Testis (tissue), 3 donors: Measurements from ENCODE around the gene TMEM120B. TPM values are rescaled to one million over a fixed set of nuclear protein-coding genes. Genes with fewer than 3 reads are reported as not detected.
"Not testable (repeated sequence)": the region's sequence is repeated elsewhere in the genome, so short reads cannot be mapped to it uniquely, and the experiment has no call there.

Experiments
- DNase-seq: peaks from one replicate; pipeline ENCODE4 v3.0.0-alpha.2; 2019
- H3K27ac ChIP-seq, 2 donors: fragments of 200-600 bp; sonication (generic); one replicate each; pipeline ENCODE4 v1.5.1; 2019
- H3K27me3 ChIP-seq: fragments of 200-600 bp; sonication (generic); one replicate; pipeline ENCODE4 v1.5.1; 2019
- H3K36me3 ChIP-seq: fragments of 200-600 bp; sonication (generic); one replicate; pipeline ENCODE4 v1.5.1; 2017; ENCODE audit warnings: low read depth; ENCODE audit errors: missing control alignments
- H3K4me1 ChIP-seq: fragments of 200-600 bp; sonication (generic); one replicate; pipeline ENCODE4 v1.5.1; 2019
- H3K4me3 ChIP-seq, 2 donors: fragments of 200-600 bp; sonication (generic); one replicate each; pipeline ENCODE4 v1.5.1; 2017 to 2019
- H3K9me3 ChIP-seq: fragments of 200-600 bp; sonication (generic); one replicate; pipeline ENCODE4 v1.5.1; 2017
- CTCF ChIP-seq, 3 experiments: fragments of 450-650 bp in 2 of 3; fragments of 200-600 bp in 1 of 3; sonication (generic) in 1 of 3; IDR thresholded peaks; one replicate each; pipeline ENCODE4 v1.5.1; 2016 to 2019; ENCODE audit warnings: antibody characterized with exemption in 3 of 3, mild to moderate bottlenecking in 2 of 3, moderate library complexity in 1 of 3
- POLR2A ChIP-seq: fragments of 450-650 bp; IDR thresholded peaks from one replicate; pipeline ENCODE4 v1.6.1; 2017; ENCODE audit warnings: antibody characterized with exemption, mild to moderate bottlenecking, moderate library complexity
- WGBS, 2 donors: methylation state at CpG; one replicate each; pipeline ENCODE4 v1.1.5; 2018; 5-methylcytosine and 5-hydroxymethylcytosine counted together
- intact Hi-C: fragments of 100-400 bp; cut with DNase I; formaldehyde crosslinking; loops from one replicate; pipeline ENCODE4 v1.15.1; 2023; ENCODE audit warnings: low total_unique reads
- polyA plus RNA-seq: library from polyadenylated mRNA; stranded (reverse); fragments of 350-450 nt; fragmentation: Illumina TruSeq; extraction: RNeasy Lipid Tissue Mini Kit (QIAGEN cat#74804); gene quantifications from one replicate; pipeline ENCODE4 v1.2.3, GENCODE V29; 2014; ENCODE audit warnings: low read depth, low replicate concordance; ENCODE audit not compliant: insufficient read depth
- total RNA-seq, 2 donors: library from RNA; depleted of rRNA; stranded (reverse); fragments of >200 nt; gene quantifications; one replicate each; pipeline ENCODE4 v1.2.3, GENCODE V29; 2016

TMEM120B gene
- total and polyA plus RNA-seq, 3 donors from 2014 or later = 4.9 to 17.2 (median 16.9) TPM

- Histone ChIP-seq H3K36me3 (no peaks in the 10 kb centered on the region), H3K27ac (no peak overlapping the region), H3K4me3 (no peak overlapping the region), H3K27me3 (no peaks in the 10 kb centered on the region), H3K9me3 (no peaks in the 10 kb centered on the region), H3K4me1 (no peaks in the 10 kb centered on the region)
- TF ChIP-seq POLR2A (no peak), CTCF (IDR thresholded peaks at IDR 0.05) (no peak)
- 85 to 98% methylated on average over 2 of the region's 2 CpGs for WGBS, 2 donors
- intact Hi-C loops = loop anchor here (10.0 kb wide), 1 partner anchor 195 kb away; no protein-coding TSS in a partner anchor
- DNase-seq = no peak
These were observed 23.1 kb upstream of the TMEM120B start for GRCh38 chr12:121689430-121689829.

DNA sequence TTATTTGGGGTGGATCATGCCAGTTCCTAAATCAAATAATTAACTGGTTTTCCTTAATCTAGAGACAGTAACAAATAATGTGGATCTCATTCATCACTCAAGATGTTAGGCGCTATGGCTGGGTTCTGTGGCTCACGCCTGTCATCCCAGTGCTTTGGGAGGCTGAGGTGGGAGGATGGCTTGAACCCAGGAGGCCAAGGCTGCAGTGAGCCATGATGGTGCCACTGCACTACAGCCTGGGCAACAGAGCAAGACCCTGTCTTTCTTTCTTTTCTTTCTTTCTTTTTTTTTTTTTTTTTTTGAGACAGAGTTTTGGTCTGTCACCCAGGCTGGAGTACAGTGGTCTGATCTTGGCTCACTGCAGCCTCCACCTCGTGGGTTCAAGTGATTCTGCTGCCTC, 19.8 kb upstream of the TMEM120B start:
- intact Hi-C loops, H3K36me3 ChIP-seq, H3K27ac ChIP-seq, H3K4me3 ChIP-seq, H3K27me3 ChIP-seq, H3K4me1 ChIP-seq, H3K9me3 ChIP-seq, DNase-seq: not testable (repeated sequence)
- 81 to 89% methylated on average over 3 of the region's 3 CpGs for WGBS, 2 donors

GRCh38 chr12:121693155-121693687, 19.3 kb upstream of the TMEM120B start:
- no peak overlapping the region for H3K4me3 ChIP-seq
- H3K36me3 ChIP-seq = no peaks in the 10 kb centered on the region
- TF ChIP-seq CTCF (IDR thresholded peaks at IDR 0.05) = no peak
- TF ChIP-seq POLR2A = no peak
- no peaks in the 10 kb centered on the region for H3K9me3 ChIP-seq
- intact Hi-C loops = no loop called here
- 71 to 78% methylated on average over 7 of the region's 7 CpGs for WGBS, 2 donors
- no peak overlapping the region for H3K27ac ChIP-seq
- no peak for DNase-seq
- H3K4me1 ChIP-seq = no peaks in the 10 kb centered on the region
- H3K27me3 ChIP-seq = no peaks in the 10 kb centered on the region

- H3K4me3 ChIP-seq = no peak overlapping the region
- no peaks in the 10 kb centered on the region for H3K9me3 ChIP-seq
- DNase-seq = no peak
- 52 to 59% methylated on average over 9 of the region's 9 CpGs for WGBS, 2 donors
- H3K27me3 ChIP-seq = no peaks in the 10 kb centered on the region
- H3K36me3 ChIP-seq = no peaks in the 10 kb centered on the region
- no peak overlapping the region for H3K27ac ChIP-seq
- H3K4me1 ChIP-seq = no peaks in the 10 kb centered on the region
- intact Hi-C loops = loop anchor here (5.0 kb wide), 1 partner anchor 70 kb away; no protein-coding TSS in a partner anchor
- TF ChIP-seq CTCF (IDR thresholded peaks at IDR 0.05) (peak; percentile 60 to 67 (median 65)), POLR2A (no peak)
These were observed 15.4 kb upstream of the TMEM120B start for GRCh38 chr12:121697093-121697698.

DNA sequence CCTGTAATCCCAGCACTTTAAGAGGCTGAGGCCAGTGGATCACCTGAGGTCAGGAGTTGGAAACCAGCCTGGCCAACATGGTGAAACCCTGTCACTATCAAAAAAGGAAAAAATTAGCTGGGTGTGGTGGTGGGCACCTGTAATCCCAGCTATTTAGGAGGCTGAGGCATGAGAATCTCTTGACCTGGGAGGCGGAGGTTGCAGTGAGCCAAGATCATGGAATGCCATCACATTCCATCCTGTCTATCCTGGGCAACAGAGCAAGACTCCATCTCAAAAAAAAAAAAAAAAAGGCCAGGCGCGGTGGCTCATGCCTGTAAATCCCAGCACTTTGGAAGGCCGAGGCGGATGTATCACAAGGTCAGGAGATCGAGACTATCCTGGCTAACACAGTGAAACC, 14.7 kb upstream of the TMEM120B start:
- DNase-seq, H3K36me3 ChIP-seq, H3K4me3 ChIP-seq, H3K4me1 ChIP-seq, H3K9me3 ChIP-seq, H3K27ac ChIP-seq, H3K27me3 ChIP-seq: not testable (repeated sequence)
- intact Hi-C loops = loop anchor here (5.0 kb wide), 1 partner anchor 69 kb away; no protein-coding TSS in a partner anchor
- WGBS, 2 donors = 84 to 88% methylated on average over 6 of the region's 6 CpGs
